NB4 (cell line): ENCODE data around the gene PBX1.

Experiments
- CTCF ChIP-seq: IDR thresholded peaks from one replicate; pipeline ENCODE4 v1.5.1; 2012; ENCODE audit warnings: low read depth, low read length
- MAX ChIP-seq: IDR thresholded peaks from 2 replicates; pipeline ENCODE4 v1.6.1; 2011; ENCODE audit warnings: low read depth, low read length
- POLR2A ChIP-seq: IDR thresholded peaks from 2 replicates; pipeline ENCODE4 v1.6.1; 2011; ENCODE audit warnings: mild to moderate bottlenecking; ENCODE audit not compliant: insufficient read length; ENCODE audit errors: extremely low read depth

GRCh38 chr1:164759979-164760469 lies 201.0 kb downstream of the PBX1 start:
- TF ChIP-seq CTCF (no peak), POLR2A (no peak), MAX (no peak)
